Measurements from ENCODE around the gene VPS16. TPM values are rescaled to one million over a fixed set of nuclear protein-coding genes. Genes with fewer than 3 reads are reported as not detected.
"Not testable (repeated sequence)": the region's sequence is repeated elsewhere in the genome, so short reads cannot be mapped to it uniquely, and the experiment has no call there.

The VPS16 gene
- total RNA-seq, 1 donor from 2014 or later: 63.2 TPM

GRCh38 chr20:2805689-2806350 lies 34.7 kb upstream of the VPS16 start:
- no peak for DNase-seq (ENCODE audit: low spot score in 2 of 2)
- no peak for FAIRE-seq

DNA sequence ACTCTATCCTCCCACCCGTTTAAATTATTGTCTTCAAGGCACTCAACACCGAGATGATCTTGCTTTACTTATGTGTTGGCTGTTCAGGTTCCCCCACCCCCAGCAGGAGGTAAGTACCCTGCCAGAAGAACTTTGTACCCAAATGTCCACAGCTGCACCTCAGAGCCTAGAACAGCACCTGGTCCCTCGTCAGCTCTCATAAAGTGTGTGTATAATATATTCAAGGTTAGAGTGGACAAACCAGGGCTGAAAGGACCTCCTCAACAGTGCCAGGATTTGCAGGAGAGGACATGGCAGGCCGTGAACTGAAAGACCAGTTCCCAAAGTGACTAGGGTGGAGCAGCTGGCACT lies 34.2 kb upstream of the VPS16 start:
- no peak for FAIRE-seq
- no peak for DNase-seq (ENCODE audit: low spot score in 2 of 2)

DNA sequence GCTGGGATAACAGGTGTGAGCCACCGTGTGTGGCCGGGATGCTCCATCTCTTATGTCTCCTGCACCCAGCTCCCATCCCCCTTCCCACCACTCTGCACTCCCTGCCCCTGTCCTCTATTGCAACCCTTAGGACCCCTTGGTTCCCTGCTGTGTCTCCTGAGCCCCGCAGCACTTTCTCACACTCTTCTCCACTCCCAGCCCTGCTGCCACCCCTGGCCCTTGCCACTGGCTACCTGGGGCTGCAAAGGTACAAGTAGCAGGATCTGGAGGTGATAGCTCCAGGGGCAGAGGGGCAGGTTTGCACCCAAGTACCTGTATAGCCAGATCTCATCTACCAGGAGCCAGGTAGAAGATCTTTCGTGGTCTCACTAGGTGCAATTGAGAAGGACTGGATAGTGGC lies 33.5 kb upstream of the VPS16 start:
- FAIRE-seq: no peak

GRCh38 chr20:2807929-2808328 lies 32.6 kb upstream of the VPS16 start:
- not testable (repeated sequence) for FAIRE-seq; DNase-seq (ENCODE audit: low spot score in 2 of 2)

More for the DNA sequence above, 33.5 kb upstream of the VPS16 start:
- no peak for DNase-seq (ENCODE audit: low spot score in 2 of 2)

GRCh38 chr20:2809690-2810089 lies 30.9 kb upstream of the VPS16 start:
- DNase-seq (ENCODE audit: low spot score in 2 of 2): no peak
- no peak for FAIRE-seq

DNA sequence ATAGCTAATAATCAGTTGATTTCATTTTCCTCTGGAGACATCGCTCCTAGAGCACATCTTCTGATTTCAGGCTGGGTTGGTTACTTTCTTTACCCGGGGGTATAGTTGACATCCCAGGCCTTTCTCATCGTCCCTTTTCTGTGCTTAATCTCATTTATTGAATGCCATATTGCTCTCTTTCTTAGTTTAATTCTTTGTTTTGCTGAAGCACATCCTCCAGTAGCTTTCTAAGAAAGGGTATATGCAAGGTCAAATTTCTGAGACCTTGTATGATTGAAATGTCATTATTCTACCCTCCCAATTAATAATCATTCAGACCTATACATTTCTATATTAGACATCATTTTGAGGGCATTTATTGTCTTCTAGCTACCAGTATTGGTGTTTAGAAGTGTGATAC lies 28.4 kb upstream of the VPS16 start:
- DNase-seq (ENCODE audit: low spot score in 2 of 2) (no peak), FAIRE-seq (no peak)

- no peak for FAIRE-seq
- no peak for DNase-seq (ENCODE audit: low spot score in 2 of 2)
Observed at GRCh38 chr20:2814076-2814475, 26.5 kb upstream of the VPS16 start.

- FAIRE-seq (no peak), DNase-seq (ENCODE audit: low spot score in 2 of 2) (no peak)
Observed at GRCh38 chr20:2814587-2815051, 25.9 kb upstream of the VPS16 start, which contains the start of gene C20orf141. Gene C20orf141, plus strand, starts transcription at chr20:2814987. Its CDS starts 198 bp downstream, at chr20:2815185.

GRCh38 chr20:2815242-2815900 lies 25.2 kb upstream of the VPS16 start:
- FAIRE-seq (no peak), DNase-seq (ENCODE audit: low spot score in 2 of 2) (no peak)

DNA sequence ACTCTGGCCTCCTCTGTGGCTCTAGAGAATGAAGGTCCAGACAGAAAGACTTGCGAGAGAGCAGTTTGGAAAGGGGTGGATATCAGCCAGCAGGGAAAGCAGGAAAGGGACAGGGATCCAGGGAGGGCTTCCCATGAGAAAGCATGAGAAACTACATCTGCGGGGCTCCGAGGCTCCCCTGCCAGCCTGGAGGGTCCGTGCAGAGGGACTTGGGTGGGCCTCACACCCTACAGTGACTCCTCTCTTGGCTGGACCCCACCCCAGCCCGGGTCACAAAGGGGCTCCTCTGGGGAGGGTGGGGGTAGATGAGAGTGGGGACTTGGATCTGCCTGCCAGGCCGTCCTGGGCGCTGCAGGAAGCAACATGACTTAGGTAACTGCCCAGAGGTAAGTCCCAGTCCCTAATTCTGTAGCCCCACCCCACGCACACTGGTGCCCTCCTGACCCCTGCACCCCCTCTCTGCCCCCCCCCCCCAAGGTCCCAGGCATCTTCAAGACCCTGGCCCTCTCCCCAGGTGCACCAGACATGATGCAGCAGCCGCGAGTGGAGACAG lies 24.4 kb upstream of the VPS16 start, which contains the start of gene TMEM239:
Gene TMEM239, plus strand, starts transcription at position 335 of the 553 bp plus-strand sequence. Its CDS starts 191 bp downstream, at position 526.
- no peak for FAIRE-seq

DNA sequence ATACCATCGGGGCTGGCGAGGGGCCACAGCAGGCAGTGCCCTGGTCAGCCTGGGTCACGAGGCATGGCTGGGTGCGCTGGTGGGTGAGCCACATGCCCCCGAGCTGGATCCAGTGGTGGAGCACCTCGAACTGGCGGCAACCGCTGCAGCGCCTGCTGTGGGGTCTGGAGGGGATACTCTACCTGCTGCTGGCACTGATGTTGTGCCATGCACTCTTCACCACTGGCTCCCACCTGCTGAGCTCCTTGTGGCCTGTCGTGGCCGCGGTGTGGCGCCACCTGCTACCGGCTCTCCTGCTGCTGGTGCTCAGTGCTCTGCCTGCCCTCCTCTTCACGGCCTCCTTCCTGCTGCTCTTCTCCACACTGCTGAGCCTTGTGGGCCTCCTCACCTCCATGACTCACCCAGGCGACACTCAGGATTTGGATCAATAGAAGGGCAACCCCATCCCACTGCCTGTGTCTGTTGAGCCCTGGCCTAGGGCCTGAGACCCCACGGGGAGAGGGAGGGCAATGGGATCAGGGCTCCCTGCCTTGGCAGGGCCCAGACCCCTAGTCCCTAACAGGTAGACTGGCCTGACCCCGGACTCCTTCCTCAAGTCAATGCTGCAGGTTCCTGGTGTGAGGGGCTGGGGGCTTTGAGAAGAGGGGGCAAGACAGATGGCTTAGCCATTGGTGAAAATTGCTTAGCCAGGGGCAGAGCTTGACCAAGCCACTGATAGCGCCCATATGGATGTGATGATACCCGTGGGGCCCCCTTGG lies 23.8 kb upstream of the VPS16 start:
- FAIRE-seq: no peak
- no peak for DNase-seq (ENCODE audit: low spot score in 2 of 2)

More for the DNA sequence above, 24.4 kb upstream of the VPS16 start, which contains the start of gene TMEM239:
- DNase-seq (ENCODE audit: low spot score in 2 of 2): no peak

GRCh38 chr20:2817341-2817726 lies 23.2 kb upstream of the VPS16 start:
- DNase-seq (ENCODE audit: low spot score in 2 of 2) (no peak), FAIRE-seq (no peak)

- FAIRE-seq: no peak
Observed at GRCh38 chr20:2817891-2818595, 22.5 kb upstream of the VPS16 start.

DNA sequence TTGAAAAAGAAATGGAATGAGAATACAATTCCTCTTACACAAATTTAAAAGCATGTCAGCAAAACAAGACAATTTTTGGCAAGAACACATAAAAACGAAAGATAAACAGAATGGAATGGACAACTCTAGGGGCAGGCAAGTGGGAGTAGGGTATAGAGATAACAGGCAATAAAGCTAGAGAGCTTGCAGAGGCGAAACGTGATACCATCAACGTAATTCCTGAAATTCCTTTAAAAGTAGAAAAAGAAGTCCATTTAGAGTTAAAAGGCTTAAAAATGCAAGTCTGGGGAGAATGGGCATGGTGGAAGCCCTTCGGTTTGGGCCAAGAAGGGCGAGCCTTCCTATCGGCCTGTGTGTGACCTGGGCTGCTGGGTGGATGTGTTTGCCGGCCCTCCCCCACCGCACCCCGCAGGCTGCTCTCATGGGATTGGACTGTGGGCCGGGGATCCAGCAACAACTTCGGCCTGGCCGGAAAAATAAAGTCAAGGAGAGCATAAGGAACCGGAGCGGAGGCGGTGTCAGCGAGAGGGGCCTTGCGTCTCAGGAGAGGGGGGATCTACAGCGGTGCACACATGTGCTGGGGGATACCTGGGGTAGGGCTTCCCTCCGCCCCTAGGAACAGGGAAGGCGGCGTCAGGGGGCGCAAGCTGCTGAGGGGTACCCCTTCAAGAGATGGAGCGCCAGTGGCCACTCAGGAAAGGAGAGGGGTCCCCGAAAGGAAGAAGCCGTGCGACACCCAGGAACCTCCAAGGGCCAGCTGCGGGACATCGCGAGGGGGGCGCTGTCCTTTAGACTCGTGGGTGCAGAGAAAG lies 20.3 kb upstream of the VPS16 start:
- no peak for FAIRE-seq
- DNase-seq (ENCODE audit: low spot score in 2 of 2): no peak

More at GRCh38 chr20:2817891-2818595, 22.5 kb upstream of the VPS16 start:
- no peak for DNase-seq (ENCODE audit: low spot score in 2 of 2)

- FAIRE-seq: no peak
- DNase-seq (ENCODE audit: low spot score in 2 of 2): no peak
Observed at GRCh38 chr20:2820896-2821869, 19.4 kb upstream of the VPS16 start.

GRCh38 chr20:2822073-2822472 lies 18.5 kb upstream of the VPS16 start:
- no peak for FAIRE-seq
- no peak for DNase-seq (ENCODE audit: low spot score in 2 of 2)

DNA sequence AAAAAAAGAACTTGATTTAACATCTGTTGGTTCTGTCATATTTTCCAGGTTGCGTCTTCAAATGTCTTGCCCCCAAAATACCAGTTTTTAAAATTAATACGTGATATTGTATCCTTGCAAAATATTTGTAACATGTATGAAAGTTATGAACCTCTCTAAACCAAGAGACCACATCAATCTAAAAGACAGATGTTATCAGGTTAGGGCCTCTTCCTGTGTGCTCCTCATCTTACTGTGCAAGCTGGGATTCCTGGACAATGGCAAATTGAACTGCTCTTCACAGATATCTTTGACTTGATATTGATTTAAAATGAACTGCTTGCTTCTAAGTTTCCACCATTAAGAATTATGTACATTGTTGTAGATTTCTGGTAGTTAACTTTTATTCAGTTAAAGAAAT lies 14.8 kb upstream of the VPS16 start:
- DNase-seq (ENCODE audit: low spot score in 2 of 2) (no peak), FAIRE-seq (no peak)

DNA sequence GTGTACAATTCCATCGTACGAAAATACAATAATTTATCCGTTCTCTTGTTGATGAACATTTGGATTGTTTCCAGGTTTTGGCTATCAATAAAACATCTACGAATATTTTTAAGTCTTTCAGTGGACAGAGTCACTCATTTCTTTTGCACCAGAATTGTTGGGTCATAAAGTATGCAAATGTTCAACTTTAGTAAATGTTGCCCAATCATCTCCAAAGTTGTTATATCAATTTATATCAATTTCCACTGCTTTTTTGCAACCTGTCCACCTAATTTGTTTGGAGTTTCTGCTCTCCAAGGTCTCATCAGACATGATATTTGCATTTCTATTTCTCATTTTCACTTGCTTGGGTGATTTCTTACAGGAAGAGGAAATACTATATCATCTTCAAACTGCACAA lies 13.9 kb upstream of the VPS16 start:
- FAIRE-seq: no peak

More for the DNA sequence above, 13.9 kb upstream of the VPS16 start:
- DNase-seq (ENCODE audit: low spot score in 2 of 2): no peak

Data from frontal cortex (tissue), 4 donors.